NCI-H2196 treated with DMSO at 0.1 percent for 48 hours (cell line): ENCODE results near the gene SLC46A3.
"Not testable (repeated sequence)": the region's sequence is repeated elsewhere in the genome, so short reads cannot be mapped to it uniquely, and the experiment has no call there.

Experiments used
- DNase-seq: peaks from one replicate; lab custom pipeline; 2025; ENCODE audit not compliant: unreplicated experiment; lab: John Stamatoyannopoulos, UW

Gene SLC46A3

DNA sequence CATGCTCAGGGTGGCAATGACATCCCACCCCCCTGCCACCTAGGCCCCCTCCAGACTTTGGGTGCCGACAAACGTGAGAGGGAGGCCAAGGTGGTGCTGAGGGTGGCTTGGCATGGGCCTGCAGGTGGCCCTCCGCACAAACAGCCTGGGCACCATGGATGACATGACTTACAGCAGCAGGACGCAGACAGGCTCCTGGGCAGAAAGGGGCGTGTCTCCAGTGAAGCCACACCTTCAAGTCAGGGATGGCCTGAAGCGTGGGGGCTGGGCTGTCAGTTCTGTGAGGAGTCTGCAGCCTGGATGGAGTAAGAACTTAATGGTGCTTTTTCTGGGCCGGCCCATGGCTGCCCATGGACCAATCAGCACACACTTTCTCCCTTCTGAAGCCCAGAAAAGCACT lies 34.5 kb downstream of the SLC46A3 start:
- DNase-seq, result no peak

DNA sequence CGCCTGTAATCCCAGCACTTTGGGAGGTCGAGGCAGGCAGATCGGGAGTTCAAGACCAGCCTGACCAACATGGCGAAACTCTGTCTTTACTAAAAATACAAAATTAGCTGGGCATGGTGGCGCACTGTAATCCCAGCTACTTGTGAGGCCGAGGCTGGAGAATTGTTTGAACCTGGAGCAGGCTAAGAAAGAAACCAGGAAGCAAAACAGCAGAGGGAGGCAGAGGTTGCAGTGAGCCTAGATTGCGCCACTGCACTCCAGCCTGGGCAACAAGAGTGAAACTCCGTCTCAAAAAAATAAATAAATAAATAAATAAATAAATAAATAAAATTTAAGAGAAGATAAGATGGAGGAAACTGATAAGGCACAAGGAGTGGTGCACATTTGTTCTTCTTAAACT lies 35.6 kb downstream of the SLC46A3 start:
- DNase-seq, result not testable (repeated sequence)

DNA sequence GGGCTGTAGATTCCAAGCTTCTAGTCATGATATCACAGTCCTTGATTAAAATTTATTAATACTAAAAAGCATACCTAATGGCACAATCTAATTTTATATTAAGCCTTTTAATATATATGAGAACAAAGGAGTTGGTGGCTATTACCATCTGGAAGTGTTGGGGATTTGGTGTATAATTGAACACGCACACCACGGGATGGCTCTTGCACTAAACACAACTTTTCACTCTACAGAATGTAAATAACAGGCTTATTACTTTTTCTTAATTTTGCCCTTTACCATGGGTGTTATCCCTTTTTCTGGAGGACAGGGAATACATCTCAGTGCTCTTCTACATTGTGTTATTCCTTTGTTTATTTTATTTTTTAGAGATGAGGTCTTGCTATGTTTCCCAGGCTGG lies 38.2 kb downstream of the SLC46A3 start:
- DNase-seq, result no peak

DNA sequence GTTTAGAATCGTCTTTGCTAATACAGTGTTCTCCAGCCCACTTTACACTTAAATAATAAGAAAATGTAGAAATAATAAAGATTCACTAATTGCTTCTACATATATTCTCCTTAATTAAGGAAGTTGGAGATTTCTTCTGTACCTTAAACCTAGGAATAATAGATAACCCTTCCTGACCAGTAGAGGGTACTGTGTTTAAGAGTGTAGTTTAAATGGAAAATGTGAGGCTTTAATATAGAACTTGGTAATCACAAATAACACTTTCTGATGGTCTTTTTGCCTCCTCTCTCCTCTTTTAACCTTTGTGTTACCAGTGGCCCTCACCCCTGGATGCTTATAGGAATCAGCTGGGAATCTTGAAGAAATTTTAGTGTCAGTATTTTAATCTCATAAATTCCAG lies 39.1 kb downstream of the SLC46A3 start:
- DNase-seq, result no peak

DNA sequence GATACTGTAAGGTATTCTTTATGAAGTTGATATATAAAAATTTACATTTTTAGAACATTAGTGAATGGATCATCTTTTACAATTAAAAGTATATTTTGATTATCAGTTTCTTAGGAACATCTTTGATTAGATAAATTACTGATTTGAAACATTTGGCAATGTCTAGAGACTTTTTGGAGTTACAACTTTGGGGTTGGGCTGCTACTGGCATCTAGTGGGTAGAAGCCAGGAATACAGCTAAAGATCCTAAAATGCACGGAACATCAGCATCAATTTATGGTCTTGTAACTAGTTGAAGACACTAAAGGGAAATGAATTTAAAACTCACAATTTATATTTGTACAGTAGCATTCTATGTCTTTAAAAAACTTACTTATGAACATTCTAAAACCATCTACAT lies 40.0 kb downstream of the SLC46A3 start:
- DNase-seq, result no peak

DNA sequence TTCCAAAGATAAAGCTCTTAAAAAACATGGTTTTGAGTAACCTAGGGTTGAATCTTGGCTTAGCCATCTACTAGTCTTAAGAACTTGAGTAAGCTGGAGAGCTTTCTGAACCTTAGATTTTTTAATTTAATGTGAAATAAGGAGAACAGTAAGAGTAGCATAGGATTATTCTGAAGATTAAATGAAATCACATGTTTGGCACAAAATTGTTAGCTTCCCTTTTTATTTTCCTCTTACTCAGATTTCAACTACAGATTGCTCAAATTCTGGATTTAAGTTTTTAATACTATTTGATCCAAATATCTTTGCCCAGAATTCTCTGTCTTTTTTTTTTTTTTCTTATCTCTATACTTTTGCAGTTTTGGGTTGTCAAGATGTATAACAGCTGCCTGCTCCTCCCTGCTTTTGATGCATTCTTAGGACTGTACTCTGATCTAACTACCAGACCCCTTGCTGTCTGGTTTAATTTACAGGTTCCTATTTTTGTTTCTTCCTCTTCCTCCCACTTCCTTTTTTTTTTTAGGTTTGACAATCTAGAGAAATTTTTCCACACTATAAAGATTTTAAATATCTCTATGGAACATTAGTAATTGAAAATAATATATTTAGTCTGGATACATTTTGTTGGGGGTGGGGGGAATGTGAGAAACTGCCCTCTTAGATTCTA lies 47.5 kb downstream of the SLC46A3 start:
- DNase-seq, result no peak

DNA sequence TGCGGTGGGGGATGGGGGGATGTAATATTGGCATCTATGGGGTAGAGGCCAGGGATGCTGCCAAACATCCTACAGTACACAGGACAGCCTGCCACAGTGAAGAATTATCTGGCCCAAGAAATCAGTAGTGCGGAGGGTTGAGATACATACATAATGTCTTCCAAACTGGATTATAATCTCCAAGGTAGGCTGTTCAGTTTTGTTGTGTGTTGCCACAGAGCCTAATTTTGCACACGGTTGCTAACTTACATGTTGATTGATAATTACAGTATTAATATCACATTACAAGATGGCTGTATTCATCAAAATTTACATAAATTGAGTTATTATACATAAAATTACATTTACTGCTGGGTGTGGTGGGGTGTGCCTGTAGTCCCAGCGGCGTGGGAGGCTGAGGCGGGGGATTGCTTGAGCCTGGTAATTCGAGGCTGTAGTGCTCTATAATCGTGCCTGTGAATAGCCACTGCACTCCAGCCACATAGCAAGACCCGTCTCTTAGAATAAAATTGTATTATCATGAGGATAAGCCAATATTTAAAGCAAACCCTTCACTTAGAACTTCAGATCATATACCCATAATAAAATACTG lies 51.8 kb downstream of the SLC46A3 start:
- no peak for DNase-seq

DNA sequence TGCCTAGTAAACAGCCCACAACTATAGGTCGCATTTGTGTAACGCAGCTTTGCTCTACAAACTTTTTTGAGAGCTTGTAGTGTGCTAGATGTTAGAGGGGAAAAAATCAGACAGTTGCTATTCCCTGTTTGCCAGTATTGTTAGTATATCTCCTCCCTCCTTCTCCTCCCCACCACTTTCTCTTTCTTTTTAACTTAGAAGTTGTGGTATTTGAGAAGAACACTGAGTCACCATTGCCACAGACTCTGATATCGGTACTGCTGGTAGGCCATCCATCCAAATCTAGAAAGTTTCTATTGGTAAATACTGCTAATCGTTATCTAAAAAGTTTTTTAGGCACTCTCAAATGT lies 59.2 kb downstream of the SLC46A3 start:
- DNase-seq, result no peak

DNA sequence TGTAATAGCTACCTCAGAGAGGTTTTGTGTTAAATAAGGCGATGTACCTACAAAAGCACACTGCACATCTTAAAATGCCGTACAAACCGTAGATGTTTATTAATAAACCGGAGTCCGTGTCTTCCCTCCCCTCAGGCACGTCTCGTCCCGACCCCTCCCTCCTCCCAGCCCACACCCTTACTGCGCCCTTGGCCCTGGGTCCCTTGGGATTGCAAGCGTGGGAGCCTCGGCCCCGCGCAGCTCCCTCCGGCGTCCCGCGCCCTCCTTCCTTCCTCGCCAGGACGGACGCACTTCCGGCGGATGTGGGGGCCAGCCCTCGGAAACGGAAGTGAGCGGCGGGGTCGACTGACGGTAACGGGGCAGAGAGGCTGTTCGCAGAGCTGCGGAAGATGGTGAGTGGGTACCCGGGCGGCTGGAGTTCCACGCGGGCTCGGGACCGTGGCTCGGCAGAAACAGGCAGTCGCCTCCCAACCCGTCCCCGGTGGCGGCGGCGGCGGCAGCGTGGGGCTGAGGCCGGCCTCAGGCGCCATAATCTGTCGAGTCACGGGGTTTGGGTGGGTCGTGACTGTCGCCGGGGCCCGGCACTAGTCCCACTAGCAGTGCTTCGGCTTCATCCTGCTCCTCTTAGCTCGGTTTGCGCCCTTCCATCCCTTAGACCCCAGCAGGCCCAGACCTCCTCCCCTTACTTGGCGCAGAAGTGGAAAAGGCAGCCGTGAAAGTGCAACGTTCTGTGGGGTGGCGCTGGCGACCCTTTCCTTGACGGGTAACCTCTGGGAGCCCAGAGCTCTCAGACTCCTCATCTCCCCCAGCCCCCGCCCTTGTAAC lies 59.8 kb downstream of the SLC46A3 start, which contains the start of gene POMP:
Gene POMP, plus strand, starts transcription at position 335 of the 825 bp plus-strand sequence. Its CDS starts 55 bp downstream, at position 390.
- peak; percentile 53 for DNase-seq

DNA sequence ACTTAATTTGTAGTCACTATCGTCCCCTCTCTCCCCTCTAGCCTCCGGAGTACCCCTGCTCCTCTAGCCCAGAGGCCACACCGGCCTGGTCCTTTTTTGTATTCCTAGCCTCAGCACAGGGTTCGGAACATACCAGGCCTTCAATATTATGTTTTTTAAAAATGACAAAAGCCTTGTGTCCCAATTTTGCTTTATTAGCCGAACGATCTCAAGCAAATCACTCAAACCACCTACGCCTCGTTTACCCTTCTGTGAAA lies 60.3 kb downstream of the SLC46A3 start:
- no peak for DNase-seq

DNA sequence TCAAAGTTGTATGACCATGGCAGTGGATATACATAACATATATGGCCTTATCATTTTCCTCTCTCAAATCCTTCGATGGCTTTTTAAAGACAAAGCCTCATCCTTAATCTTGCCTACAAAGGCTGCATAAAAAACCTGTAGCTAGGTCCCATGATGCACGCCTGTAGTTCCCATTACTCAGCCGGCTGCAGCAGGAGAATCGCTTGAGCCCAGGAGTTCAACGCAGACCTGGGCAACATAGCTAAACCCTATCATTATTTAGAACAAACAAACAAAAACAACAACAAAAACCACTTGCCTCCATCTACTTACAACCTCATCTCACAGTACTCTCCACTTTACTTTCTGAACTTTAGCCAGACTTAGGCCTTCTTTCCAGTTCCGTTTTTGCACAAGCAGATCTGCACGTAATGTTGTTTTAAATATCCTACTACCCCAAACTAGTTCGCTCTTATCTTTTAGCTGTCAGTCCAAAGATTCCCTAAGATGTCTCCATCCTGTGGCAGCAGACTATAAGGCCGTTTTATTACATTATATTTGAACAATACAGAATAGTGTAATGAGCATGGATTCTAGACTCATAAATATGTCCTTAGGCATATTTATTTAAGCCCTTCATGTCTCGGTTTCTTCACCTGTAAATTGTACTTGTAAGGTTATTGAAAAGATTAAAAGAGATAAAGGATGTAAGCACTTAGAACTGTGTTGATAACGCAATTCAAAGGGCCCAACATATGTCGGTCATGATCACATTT lies 60.8 kb downstream of the SLC46A3 start:
- DNase-seq, result no peak

DNA sequence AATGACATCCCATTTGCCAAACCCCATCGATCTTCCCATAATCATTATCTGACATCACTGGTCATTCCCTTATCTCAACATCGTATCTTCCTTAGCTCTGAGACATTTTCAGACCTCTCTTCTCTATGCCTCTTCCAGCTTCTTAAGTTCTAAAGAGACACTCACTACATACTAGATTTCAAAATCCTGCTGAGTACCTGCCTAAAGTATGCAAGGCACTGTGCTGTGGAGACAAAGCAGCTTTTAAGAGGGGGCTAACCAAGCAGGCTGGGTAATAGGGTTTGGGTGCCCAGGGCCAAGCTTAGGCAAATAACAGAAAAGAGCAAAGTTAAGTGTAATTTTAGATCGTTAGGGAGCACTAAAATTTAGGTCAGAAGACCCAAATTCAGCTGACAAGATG lies 63.2 kb downstream of the SLC46A3 start:
- no peak for DNase-seq

DNA sequence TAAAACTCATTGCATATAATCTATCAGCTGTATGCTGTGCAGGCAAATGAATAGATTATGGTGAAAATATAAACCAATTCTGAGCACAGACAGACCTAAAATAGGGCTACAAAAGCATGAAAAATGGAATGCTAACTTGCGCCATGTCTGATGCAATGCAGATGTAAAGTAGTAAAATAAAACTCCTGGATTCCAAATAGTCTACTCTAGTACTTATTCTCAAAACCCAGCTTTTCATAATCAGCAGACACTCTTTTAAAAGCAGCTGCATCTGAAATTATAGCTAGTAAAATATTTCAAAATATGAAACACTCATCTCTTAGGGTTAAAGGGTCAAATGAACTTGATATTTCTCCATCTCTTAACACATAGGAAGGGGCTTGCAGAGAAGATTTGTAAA lies 64.5 kb downstream of the SLC46A3 start:
- DNase-seq, result no peak

DNA sequence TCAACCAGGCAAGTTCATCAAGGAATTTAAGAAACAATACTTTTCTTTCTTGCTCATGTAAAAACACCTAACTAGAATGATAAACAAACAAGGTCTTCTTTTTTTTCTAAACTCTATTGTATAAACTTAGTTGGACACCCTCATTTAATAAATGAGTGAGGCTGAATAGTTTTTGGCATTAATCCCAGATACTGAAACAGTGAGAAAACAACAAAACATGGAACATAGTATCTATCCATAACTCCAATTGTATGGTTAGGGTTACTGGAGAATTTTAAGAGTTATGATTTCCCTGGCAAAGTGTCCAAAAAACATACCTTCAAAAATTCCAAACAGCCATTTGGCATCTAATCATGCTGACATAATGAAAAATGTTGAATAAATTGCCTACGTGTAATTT lies 65.7 kb downstream of the SLC46A3 start:
- no peak for DNase-seq

DNA sequence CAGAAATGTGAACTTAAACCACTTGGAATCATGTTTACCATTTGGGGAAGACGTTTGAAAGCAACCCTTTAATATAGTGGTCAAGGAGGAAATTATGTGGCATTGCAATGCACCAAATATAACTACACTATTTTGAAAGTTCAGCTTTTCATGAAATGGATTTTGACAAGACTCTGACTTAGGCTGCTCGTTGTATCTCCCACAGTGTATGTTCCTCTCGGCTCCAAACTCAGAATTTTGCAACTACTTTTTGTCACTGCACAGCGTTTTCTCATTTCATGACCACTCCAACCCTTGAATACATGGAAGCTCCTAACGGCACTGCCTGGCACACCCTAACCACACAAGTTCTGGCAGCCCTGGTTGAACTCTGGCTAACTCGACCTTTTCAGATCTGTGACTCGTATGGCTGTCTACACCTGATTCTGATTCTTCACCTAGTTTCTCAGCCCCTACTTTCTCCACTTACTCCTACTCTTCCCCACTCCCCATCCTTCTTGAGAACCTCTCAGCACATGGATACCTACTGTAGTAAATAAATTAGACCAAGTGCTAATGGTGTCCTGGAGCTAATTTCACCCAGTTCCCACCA lies 66.9 kb downstream of the SLC46A3 start:
- DNase-seq, result no peak

DNA sequence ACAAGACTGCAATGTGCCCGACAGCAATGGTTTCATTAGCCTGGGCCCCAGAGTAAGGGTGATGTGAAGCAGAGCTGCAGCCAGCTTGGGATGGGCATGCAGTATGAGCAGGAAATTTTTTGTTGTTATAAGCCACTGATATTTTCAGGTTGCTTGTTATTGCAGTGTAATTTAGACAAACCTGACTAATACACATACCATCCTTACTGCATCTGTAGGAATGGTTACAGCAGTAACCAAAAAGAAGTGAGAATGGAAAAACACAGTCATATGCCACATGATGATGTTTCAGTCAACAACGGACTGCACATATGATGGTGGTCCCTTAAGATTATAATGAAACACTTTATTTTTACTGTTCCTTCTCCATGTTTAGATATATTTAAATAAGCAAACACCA lies 68.5 kb downstream of the SLC46A3 start:
- no peak for DNase-seq
